Measurements from ENCODE around the gene PVR.
"Not testable (repeated sequence)": the region's sequence is repeated elsewhere in the genome, so short reads cannot be mapped to it uniquely, and the experiment has no call there.

Gene PVR

DNA sequence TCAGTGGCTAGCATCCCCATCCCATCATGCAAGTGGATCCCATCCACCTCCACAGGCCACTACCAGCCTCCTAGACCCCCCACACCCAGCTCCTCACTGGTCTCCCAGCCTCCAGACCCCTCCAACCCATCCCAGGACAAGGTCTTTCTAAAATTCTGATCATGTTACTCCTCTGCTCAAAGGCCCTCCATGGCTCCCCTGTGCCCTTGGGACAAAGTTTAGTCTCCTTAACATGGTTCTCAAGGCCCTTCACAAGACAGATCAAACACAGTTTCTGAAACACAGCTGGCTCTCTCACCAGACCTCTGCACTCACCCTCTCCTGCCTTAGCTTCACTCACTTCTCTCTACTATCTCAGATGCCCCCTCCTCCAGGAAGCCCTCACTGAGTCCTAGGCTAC, 36.8 kb downstream of the PVR start:
- DNase-seq, result no peak

DNA sequence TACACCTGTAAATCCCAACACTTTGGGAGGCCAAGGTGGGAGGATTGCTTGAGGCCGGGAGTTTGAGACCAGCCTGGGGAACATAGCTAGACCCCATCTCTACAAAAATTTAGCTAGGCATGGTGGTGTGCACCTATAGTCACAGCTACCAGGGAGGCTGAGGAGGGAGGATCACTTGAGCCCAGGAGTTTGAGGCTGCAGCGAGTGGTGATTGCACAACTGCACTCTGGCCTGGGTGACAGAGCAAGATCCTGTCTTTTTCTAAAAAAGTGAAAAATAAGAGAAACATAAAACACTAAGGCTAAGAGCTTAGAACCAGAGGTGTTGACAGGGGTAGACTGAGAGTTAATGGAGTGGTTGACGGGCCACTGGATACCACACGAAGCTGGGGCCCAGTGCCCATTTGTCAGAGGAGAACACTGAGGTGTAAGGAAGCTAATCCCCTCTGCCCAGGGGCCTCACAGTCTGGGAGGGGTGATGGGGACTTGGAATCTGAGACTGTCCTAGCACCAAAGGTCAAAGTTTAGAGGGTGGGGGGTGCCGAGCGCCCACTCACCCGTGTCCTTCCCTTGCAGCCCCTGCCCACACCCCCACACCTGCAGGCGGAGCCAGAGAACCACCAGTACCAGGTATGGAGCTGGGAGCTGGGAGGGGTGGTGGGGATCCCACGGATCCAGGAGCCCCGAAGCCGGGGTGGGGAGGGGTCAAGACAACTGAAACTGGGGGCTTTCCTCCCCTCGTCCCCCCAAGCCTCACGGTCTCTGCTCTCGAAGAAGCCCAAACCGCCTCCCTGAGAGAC, 38.5 kb downstream of the PVR start:
- DNase-seq, result no peak

DNA sequence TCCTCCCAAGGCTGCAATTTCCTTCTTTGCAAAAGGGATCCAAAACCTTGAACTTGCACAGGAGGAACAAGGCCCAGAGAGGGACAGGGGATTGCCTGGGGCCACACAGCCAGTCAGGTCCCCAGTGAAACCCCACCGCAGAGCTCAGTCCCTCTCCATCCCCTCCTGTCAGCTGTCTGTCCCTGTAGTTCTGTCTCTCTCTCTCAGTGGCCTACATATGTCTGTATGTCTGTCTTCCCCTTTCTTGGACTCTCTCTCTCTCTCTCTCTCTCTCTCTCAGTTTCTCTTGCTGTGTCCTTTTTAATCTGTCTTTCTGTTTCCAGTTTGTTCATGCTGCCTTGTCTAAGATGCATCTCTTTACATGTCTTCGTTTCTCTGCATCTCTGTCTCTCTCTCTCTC, 39.1 kb downstream of the PVR start:
- no peak for DNase-seq

DNA sequence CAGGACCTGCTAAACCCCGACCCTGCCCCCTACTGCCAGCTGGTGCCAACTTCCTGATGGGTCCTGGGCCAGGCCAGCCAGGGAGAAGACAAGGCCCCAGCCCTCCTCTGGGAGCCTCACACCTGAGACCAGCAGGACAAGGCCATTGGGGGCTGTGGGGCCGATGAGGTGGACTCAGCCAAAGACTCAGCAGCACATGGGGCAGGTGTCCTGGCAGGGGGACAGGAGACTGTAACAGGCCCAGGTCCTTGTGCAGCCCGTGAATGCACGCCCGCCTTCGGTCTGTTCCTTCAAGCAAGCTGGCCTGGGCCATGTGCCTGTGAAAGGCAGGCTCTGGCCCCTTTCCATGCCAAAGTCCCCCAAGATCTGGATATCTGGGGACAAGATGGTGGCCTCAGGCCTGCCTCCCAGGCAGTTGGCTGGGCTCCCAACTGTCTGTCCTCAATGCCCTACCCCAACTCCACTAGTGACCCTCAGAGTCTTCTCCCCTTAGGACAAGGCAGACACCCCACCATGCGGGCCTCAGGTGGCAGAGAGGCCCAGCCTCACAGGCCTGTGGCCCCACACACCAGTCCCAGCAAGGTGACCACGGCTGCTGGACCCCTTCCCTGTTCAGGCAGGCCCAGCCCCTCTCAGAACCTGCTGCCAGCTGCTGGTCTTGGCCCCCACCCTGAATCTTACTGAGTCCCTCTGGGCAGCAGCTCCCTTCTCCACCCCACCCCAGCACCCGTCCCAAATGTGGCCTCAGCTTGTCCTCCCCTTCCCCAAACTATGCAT, 39.9 kb downstream of the PVR start:
- no peak for DNase-seq

DNA sequence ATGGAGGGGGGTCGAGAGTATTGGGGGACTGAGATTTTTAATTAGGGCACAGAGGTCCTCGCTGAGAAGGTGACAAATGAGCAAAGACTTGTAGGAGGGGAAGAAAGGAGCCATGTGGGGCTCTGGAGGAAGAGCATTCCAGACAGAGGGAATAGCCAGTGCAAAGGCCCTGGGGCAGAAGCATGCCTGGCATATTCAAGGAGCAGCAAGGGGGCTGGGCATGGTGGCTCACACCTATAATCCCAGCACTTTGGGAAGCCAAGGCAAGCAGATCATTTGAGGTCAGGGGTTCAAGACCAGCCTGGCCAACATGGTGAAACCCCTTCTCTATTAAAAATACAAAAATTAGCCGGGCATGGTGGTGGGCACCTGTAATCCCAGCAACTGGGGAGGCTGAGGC, 40.7 kb downstream of the PVR start:
- not testable (repeated sequence) for DNase-seq

DNA sequence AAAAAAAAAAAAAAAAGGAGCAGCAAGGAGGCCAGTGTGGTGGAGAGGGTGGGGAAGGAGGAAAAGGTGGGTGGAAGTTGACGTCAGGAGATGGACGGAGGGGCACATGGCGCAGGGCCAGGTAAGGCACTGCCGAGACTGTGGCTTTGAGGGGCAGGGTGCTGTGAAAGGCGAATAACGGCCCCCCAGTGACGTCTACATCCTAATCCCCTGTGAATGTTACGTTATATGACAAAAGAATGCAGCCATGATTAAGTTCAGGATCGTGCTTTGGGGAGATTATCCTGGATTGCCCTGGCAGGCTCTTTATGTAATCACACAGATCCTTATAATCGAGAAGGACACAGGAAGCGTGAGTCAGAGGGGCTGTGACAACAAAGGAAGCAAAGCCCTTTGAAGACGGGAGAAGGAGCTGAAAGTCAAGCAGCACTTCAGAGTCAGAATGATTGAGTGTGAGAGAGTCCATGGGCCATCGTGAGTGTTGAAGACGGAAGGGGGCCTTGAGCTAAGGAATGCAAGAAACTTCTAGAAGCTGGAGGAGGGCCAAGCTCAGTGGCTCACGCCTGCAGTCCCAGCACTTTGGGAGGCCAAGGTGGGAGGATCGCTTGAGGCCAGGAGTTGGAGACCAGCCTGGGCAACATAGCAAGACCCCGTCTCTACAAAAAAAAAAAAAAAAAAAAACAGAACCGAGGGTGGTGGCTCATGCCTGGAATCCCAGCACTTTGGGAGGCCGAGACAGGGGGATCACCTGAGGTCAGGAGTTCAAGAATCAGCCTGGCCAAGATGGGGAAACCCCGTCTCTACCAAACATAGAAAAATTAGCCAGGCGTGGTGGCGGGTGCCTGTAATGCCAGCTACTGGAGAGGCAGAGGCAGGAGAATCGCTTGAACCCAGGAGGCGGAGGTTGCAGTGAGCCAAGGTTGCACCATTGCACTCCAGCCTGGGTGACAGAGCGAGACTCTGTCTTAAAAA, 41.5 kb downstream of the PVR start:
- no peak for DNase-seq

DNA sequence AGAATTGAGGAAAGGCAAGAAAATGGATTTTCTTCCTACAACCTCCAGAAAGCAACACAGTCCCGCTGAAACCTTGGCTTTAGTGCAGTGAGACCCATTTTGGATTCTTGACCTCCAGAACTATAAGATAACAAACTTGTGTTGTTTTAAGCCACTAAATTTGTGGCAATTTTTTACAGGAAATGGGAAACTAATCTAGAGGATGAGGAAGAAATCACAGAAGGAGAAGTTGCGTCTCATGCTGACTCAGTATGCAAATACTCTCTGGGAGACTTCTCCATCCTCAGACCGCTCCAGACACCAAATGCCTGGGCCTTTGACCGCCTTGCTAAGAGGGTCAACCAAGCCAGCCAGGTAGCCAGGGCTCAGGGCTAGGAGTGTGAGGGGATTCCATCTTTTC, 42.2 kb downstream of the PVR start:
- no peak for DNase-seq

DNA sequence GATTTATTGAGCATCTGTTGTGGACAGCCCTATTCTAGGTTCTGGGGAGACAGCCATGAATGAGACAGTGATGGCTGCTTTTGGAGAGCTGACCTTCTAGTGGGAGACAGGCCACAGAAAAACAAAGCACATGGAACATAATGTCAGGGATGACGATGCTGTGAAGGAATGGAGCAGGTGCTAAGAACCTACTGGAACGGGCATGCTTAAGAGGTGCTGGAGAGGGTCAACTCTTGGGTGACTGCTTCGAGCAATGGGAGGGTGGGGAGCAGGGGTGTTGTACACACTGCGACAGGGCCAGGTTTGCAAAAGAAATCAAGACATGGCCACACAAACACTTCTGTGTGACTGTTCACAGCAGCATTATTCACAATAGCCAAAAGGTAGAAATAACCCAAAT, 43.2 kb downstream of the PVR start:
- no peak for DNase-seq

DNA sequence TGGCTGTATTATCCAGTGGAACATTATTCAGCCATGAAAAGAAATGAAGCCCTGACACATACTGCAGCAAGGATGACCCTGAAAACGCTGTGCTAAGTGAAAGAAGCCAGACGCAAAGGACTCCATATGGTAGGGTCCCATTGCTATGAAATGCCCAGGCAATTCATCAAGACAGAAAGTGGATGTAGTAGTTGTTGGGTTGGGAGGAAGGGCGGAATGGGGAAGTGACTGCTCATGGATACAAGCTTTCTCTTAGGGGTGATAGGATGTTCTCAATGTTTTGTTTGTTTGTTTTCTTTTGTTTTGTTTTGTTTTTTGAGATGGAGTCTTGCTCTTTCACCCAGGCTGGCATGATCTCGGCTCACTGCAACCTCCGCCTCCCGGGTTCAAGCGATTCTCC, 44.2 kb downstream of the PVR start:
- no peak for DNase-seq

DNA sequence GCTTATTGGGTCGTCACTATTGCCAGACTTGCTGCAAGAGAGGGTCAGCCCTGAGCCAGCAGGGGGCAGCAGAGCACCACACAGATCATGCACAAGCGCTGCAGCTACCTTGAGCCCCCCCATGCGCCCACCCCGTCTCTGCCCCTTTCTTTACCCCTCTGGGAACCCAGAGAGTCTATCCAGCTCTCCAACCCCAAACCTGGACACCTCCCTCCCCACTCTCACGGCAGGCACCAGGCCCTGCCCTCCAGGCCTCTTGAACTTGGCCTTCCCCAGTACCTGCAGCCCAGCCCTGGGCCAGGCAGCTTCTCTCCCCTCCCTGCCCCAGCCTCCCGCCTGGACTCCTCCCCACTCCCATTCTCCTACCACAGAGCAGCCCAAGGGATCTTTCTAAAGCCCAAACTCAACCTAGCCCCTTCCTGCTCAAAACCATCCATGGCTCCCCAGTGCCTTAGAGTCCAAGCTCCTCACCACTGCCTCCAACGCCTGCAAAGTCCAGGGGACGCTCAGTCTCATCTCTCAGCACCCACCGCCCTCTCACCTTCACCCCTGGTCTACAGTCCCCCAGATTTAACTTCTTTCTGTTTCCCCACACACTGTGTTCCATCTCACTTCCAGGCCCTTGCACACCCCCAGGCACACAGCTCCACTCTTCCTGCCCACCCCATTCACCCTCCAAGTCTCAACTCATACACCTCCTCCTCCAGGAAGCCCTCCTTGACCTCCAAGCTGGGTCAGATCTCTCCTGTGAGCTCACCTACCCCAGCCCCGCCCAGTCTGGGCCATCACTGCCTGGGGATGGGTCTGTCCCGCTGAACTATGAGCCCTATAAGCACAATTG, 45.8 kb downstream of the PVR start:
- peak; percentile 36 for DNase-seq

DNA sequence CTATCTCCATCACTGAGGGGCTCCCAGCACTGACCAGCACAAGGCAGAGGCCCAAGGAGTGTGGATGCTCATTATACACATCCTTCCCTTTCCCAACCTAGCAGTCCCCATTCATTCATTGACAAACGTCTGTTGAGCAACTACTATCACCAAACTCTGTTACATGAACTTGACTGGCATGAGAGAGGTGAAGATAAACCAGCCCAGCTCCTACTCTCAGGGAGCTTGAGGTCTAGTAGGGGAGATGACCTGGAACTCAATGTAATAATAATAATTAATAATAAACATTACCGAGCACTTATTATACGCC, 46.4 kb downstream of the PVR start:
- no peak for DNase-seq

DNA sequence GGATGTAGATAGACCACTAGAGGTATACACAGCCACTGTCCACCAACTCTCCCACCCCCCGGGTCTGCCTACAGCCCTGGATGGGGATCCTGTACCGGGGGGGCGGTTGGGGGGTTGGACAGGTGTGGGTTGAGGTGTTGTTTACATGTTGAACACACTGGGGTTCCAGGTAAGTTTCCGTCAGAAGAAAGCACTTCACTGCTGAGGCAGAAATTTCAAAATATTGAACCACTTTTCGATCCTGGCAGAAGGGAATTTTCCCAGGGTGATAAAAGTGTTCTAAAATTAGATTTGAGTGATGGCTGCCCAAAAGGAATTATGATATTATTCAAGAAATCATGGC, 48.6 kb downstream of the PVR start:
- DNase-seq, result no peak

DNA sequence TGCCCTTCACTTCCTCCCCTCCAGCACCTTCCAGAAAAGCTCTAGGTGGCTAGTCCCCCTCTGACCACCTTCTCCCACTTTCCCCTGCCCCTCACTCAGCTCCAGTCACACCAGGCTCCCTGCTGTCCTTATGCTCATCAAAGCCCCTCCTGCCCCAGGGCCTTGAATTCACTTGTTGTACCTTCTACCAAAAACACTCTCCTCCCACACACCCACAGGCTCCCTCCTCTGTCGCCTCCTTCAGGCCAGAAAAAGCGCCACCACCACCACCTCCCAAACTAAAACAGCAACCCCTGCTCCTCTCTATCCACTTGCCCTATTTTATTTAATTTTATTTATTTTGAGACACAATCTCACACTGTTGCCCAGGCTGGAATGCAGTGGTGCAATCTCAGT, 50.5 kb downstream of the PVR start:
- no peak for DNase-seq

DNA sequence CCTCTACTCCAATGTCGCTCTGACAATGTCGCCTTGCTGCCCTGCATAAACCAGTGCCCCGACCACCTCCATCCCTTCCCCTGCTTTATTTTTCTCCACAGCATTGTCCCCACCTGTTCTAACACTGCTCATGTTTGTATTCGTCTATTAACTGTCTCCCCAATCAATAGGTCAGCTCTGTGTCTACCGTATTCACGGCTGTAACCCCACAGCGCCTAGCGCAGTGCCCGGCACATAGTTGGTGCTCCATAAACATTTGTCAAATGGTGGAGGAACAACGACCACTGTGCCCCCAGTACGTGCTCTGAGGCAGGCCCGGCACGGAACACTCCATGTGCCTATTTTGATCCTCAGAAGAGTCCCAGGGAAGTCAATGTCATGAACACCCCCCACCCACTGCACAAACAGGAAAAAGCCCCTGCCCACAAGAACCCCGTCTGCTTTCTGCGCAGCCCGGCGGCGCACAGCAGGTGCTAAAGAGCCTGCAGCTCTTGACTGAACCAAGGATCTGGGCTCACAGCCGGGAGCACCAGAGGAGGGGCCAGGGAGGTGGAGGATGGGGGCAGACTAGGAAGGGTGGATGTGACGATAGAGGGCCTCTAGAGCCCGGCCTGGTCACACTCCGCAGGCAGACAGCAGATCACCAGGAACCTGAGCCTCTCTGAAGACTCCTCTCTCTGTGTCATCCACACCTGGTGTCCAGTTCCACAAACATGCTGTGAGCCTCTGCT, 53.4 kb downstream of the PVR start:
- DNase-seq, result no peak

DNA sequence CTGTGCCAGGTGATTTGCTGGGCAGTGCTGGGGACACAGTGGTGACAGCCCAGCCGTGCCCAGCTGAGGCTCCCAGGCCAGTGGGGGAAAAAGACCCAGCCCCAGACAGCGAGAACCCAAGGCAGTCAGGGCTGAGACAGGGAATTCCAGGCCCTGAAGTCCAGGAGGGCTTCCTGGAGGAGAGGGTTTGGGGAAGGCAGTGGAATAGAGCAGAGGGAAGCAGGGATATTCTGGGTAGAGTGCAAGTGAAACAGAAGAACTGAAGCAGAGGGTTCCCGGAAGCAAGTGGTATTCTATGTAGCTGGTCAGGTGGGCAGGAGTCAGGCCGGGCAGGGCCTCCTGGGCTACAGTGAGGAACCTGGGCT, 53.9 kb downstream of the PVR start:
- no peak for DNase-seq

DNA sequence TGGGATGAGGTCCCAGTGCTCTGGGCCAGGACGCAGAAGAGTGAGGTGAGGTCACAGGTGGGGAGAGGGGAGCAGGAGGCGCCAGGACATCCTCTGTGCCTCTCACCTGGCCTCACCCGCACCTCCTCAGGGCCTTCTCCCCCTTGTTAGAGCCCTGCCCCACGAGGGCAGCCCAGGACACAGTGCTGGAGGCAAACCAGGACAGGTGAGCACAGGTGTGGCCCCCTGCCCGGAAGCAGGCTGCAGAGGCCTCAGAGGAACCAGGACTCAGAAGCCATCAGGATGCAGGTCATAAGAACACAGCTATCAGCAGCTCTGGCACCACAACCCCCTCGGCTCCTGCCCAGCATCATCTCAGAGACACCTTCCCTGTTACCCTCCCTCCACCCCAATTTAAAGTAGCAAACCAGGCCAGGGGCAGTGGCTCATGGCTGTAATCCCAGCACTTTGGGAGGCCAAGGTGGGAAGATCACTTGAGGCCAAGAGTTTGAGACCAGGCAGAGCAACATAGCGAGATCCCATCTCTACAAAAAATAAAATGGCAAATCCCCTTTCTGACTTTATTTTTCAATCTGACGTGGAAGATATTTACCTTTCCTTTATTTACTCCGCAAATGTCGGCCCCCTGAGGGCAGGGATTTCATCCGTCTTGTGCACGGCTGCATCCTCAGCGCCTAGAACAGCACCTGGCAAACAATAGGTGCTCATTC, 54.9 kb downstream of the PVR start, which contains the start of gene CEACAM16:
Gene CEACAM16 (plus strand): TSS at position 660 of the 710 bp plus-strand sequence. CDS start 2,306 bp downstream, outside the sequence.
- DNase-seq, result no peak

DNA sequence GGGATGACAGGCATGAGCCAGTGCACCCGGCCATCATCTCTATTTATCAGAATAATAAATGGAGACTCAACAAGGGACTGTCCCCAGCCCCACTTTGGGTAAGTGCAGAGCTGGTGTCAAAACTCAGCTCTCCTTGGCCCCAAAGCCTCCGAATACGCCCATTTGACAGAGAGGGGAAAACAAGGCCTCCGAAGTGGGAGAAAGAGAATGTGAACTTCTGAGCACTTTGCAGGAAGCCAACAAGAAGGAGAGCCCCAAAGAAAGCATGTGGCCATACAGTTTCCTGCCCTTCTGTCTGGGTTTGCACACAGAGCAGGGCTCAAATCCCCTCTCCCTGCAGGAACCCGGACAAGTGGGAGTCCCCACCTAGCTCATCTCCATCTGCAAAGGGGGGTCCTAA, 56.8 kb downstream of the PVR start:
- DNase-seq, result no peak

DNA sequence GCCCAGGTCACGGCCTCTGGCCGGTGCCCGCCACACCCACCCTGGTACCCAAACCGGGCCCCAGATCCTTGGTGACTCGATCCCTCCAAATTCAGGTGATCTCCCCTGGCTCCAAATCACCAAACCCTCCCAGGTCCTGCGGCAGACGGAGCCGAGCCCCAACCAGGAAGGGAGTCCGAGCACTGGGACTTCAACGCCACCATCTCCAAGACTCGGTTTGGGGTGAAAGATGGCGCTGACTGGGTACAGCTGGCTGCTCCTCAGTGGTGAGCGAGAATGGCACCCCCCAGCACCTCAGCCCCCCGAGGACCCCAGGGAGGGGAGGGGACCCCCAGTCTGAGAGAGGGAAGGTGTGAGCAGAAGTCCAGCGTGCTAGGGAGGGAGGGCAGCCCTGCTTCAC, 57.5 kb downstream of the PVR start:
- no peak for DNase-seq

DNA sequence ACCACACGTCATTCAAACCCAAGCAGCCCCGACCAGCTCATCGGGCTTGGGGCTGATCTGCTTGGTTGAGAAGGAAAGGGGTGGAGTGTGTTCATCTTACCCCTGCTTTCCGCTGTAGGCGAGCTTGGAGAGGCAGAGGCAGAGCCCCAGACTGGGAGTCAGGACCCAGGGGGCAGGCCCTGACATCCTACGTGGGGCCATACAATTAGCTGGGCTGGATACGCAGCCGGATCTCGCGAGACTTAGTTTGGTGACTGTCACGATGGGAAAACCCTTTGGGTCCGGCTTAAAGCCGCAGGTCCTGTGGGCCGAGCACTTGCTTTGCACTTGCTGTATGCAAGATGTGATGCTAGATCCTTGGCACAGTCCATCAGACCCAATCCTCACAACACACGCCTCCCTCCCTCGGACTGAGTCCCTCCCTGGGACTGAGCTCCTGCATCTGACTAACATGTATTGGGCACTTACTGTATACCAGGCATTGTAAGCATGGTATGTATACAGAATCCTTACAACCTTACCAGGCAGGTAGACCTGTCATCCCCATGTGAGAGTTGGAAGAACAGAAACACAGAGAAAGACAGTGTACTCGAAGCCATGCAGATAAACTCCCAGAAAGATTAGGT, 59.0 kb downstream of the PVR start:
- DNase-seq, result no peak

DNA sequence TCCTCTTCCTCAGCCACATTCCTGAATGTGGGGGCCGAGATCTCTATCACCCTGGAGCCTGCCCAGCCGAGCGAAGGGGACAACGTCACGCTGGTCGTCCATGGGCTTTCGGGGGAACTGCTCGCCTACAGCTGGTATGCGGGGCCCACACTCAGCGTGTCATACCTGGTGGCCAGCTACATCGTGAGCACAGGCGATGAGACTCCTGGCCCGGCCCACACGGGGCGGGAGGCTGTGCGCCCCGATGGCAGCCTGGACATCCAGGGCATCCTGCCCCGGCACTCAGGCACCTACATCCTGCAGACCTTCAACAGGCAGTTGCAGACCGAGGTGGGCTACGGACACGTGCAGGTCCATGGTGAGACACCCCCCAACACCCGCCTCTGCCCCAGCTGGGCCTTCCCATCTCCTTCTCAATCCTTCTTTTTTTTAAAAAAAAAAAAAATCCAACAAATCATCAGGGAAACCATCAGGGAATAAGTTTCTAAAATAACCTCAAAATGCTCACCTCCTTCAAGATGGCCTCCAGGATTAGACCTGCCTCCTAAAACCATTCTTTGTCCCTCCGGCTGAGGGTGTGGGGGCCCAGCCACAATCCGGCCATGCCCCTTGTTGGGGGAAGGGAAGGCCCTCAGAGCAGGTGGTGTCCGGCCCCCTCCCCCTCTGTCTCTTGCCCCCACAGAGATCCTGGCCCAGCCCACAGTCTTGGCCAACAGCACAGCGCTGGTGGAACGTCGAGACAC, 59.8 kb downstream of the PVR start:
- DNase-seq, result no peak
